Adipocyte (in vitro differentiated cells): Measurements from ENCODE around the gene FUBP3.
"Not testable (repeated sequence)": the region's sequence is repeated elsewhere in the genome, so short reads cannot be mapped to it uniquely, and the experiment has no call there.

Source experiments
- DNase-seq: peaks from one replicate; pipeline ENCODE4 v3.0.0-alpha.2; 2015; ENCODE audit warnings: low read depth
- H3K27me3 ChIP-seq: replicated peaks from 2 replicates; pipeline ENCODE4 v1.7.0; 2013; ENCODE audit warnings: mild to moderate bottlenecking, low read length, moderate library complexity; ENCODE audit not compliant: control insufficient read depth, insufficient read depth
- H3K36me3 ChIP-seq: 2 replicates; pipeline ENCODE4 v1.7.0; 2013; ENCODE audit warnings: low read length, mild to moderate bottlenecking, moderate library complexity; ENCODE audit not compliant: control insufficient read depth, insufficient read depth, severe bottlenecking
- H3K4me1 ChIP-seq: 2 replicates; pipeline ENCODE4 v1.7.0; 2013; ENCODE audit warnings: mild to moderate bottlenecking, low read length, moderate library complexity; ENCODE audit not compliant: control insufficient read depth, insufficient read depth
- H3K4me3 ChIP-seq: 2 replicates; pipeline ENCODE4 v1.7.0; 2013; ENCODE audit warnings: mild to moderate bottlenecking, low read length, moderate library complexity
- H3K9ac ChIP-seq: 2 replicates; pipeline ENCODE4 v1.7.0; 2013; ENCODE audit warnings: mild to moderate bottlenecking, low read length, moderate library complexity
- H3K9me3 ChIP-seq: 2 replicates; pipeline ENCODE4 v1.7.0; 2013; ENCODE audit warnings: mild to moderate bottlenecking, low read length, moderate library complexity; ENCODE audit not compliant: control insufficient read depth

The FUBP3 gene

DNA sequence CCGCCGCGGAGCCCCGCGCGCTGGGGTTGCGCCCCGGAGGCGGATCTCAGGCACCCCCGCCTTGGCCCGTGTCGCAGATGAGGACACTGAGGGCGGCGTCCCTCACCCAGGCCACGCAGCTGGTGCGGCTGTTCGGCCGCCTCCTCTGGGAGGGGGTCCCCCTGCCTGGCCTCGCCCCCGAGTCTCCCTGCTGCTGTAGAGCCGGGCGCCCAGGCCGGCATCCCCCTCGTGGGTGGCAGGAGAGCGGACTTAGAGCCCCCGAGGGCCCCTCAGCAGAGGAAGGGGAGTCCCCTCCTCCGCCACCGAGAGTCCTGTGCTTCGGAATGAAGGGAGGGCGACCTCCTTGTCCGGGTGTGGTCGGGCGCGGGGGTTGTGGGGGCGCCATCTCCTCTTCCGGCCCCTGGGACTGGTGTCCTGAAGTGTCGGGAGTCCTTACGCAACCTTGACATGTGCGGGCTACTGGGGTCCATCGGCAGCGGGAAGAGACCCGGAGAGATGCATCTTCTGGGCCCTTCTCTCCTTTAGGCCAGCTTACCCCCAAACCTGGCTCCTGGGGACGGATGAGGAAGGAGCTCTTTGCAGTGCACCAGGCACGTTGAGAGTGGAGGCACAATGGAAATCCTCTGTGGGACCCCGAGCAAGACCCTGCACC lies 102.5 kb downstream of the FUBP3 start:
- Histone ChIP-seq H3K36me3 (no peaks in the 10 kb centered on the region), H3K27me3 (peaks cover 18% of the 10 kb centered on the region), H3K9ac (no peak overlapping the region), H3K4me3 (peak overlapping the region; percentile 59), H3K9me3 (peaks cover 7% of the 10 kb centered on the region), H3K4me1 (peaks cover 8% of the 10 kb centered on the region)
- DNase-seq = no peak

- Histone ChIP-seq H3K4me1 (peaks cover 8% of the 10 kb centered on the region), H3K9me3 (peaks cover 7% of the 10 kb centered on the region), H3K4me3 (peak overlapping the region; percentile 59), H3K9ac (no peak overlapping the region), H3K36me3 (no peaks in the 10 kb centered on the region), H3K27me3 (peaks cover 13% of the 10 kb centered on the region)
- DNase-seq = peak; percentile 94
Measured at GRCh38 chr9:130682421-130683121, 103.2 kb downstream of the FUBP3 start.

GRCh38 chr9:130685104-130685503 lies 105.7 kb downstream of the FUBP3 start:
- Histone ChIP-seq H3K4me1 (peaks cover 13% of the 10 kb centered on the region), H3K9ac (no peak overlapping the region), H3K4me3 (no peak overlapping the region), H3K9me3 (peaks cover 7% of the 10 kb centered on the region), H3K27me3 (peaks cover 4% of the 10 kb centered on the region), H3K36me3 (no peaks in the 10 kb centered on the region)
- no peak for DNase-seq

DNA sequence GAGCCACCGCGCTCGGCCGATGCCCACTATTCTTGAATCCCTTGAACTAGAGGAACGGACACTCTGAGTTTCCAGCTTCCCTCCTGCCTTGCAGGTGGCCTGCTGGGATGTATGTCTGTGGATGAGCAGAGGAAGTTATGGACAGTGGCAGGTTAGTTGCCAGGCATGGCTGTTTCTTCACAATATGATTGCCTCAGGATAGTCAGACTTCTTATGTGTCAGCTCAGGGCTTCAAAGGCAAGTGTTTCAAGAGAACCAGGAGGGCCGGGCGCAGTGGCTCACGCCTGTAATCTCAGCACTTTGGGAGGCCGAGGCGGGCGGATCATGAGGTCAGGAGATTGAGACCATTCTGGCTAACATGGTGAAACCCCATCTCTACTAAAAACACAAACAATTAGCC lies 106.6 kb downstream of the FUBP3 start:
- not testable (repeated sequence) for H3K9ac ChIP-seq, H3K9me3 ChIP-seq, H3K27me3 ChIP-seq, H3K4me3 ChIP-seq, DNase-seq, H3K36me3 ChIP-seq
- peaks cover 17% of the 10 kb centered on the region for H3K4me1 ChIP-seq

- no peak for DNase-seq
- Histone ChIP-seq H3K27me3 (no peaks in the 10 kb centered on the region), H3K4me3 (no peak overlapping the region), H3K9me3 (peaks cover 7% of the 10 kb centered on the region), H3K36me3 (no peaks in the 10 kb centered on the region), H3K4me1 (peaks cover 9% of the 10 kb centered on the region), H3K9ac (no peak overlapping the region)
Measured at GRCh38 chr9:130687615-130688014, 108.2 kb downstream of the FUBP3 start.
